K562 treated with DMSO at 1 percent for 24 hours (cell line): ENCODE data around the gene OR10H2. TPM values are rescaled to one million over a fixed set of nuclear protein-coding genes. Genes with fewer than 3 reads are reported as not detected.

Source experiments
- total RNA-seq: library from RNA; unstranded; fragments of 300-600 nt; gene quantifications from 2 replicates; pipeline ENCODE4 v1.2.3, GENCODE V29; 2022; ENCODE audit warnings: low read depth; ENCODE audit not compliant: insufficient read depth

The OR10H2 gene
- not detected in 2 replicates for total RNA-seq

GRCh38 chr19:15727724-15728123 lies at the start of gene OR10H2:
Gene OR10H2 (plus strand): TSS chr19:15728024. CDS start chr19:15728044, 20 bp downstream.

GRCh38 chr19:15737722-15738121 lies 9.9 kb downstream of the OR10H2 start, which contains the start of gene OR10H3:
Gene OR10H3 (plus strand): TSS chr19:15737985. CDS start chr19:15741393, 3,408 bp downstream.

Other genes with a start within 250 kb of the OR10H2 start
- not detected in 2 replicates for gene PGLYRP2, start 248.5 kb upstream of the OR10H2 start, total RNA-seq
- not detected in 2 replicates for gene CYP4F22, start 219.5 kb upstream of the OR10H2 start, total RNA-seq
- not detected in 2 replicates for gene CYP4F8, start 112.8 kb upstream of the OR10H2 start, total RNA-seq
- 0.06 TPM in 1 of 2 replicates, not detected in the other for gene CYP4F3, start 87.1 kb upstream of the OR10H2 start, total RNA-seq
- gene CYP4F12, start 54.9 kb upstream of the OR10H2 start, total RNA-seq: 0.12 TPM in 1 of 2 replicates, not detected in the other
- gene OR10H3, start 10.0 kb downstream of the OR10H2 start, total RNA-seq: not detected in 2 replicates
- not detected in 2 replicates for gene OR10H5, start 59.6 kb downstream of the OR10H2 start, total RNA-seq
- not detected in 2 replicates for gene OR10H1, start 87.6 kb downstream of the OR10H2 start, total RNA-seq
- gene CYP4F2, start 170.1 kb downstream of the OR10H2 start, total RNA-seq: 0.31 and 1.6 TPM in 2 replicates
- gene CYP4F11, start 206.5 kb downstream of the OR10H2 start, total RNA-seq: not detected in 2 replicates
- not detected in 2 replicates for gene OR10H4, start 221.0 kb downstream of the OR10H2 start, total RNA-seq